Effector memory CD4-positive, alpha-beta T cell (primary cell): ENCODE measurements around the gene ADAMTSL4.
A peak's percentile ranks its signal among the peaks of the same experiment; 100 is the strongest.

Experiments
- DNase-seq, 3 donors: peaks; one replicate each; pipeline ENCODE4 v3.0.0-alpha.2; 2020
- H3K27ac ChIP-seq: 2 replicates; pipeline ENCODE4 v1.7.0; 2013; ENCODE audit warnings: mild to moderate bottlenecking, low read length, moderate library complexity; ENCODE audit not compliant: insufficient read depth, poor library complexity, severe bottlenecking
- H3K27me3 ChIP-seq: replicated peaks from 2 replicates; pipeline ENCODE4 v1.7.0; 2013; ENCODE audit warnings: mild to moderate bottlenecking, low read length; ENCODE audit not compliant: insufficient read depth, control insufficient read depth, poor library complexity, severe bottlenecking
- H3K36me3 ChIP-seq: 2 replicates; pipeline ENCODE4 v1.7.0; 2013; ENCODE audit warnings: mild to moderate bottlenecking, low read length, moderate library complexity; ENCODE audit not compliant: control insufficient read depth, insufficient read depth
- H3K4me1 ChIP-seq: 2 replicates; pipeline ENCODE4 v1.7.0; 2013; ENCODE audit warnings: low read length, mild to moderate bottlenecking; ENCODE audit not compliant: control insufficient read depth, insufficient read depth, poor library complexity, severe bottlenecking
- H3K4me3 ChIP-seq: 2 replicates; pipeline ENCODE4 v1.7.0; 2013; ENCODE audit warnings: low read length, low read depth, mild to moderate bottlenecking; ENCODE audit not compliant: insufficient read depth, poor library complexity, severe bottlenecking
- H3K9me3 ChIP-seq: 2 replicates; pipeline ENCODE4 v1.7.0; 2013; ENCODE audit warnings: mild to moderate bottlenecking, low read length, moderate library complexity; ENCODE audit not compliant: control insufficient read depth
- total RNA-seq, 3 donors: gene quantifications; one replicate each; lab custom pipeline; 2026; lab: John Stamatoyannopoulos, UW

Gene ADAMTSL4
- total RNA-seq = 0 to 0.35 (median 0) reads per million in 3 donors

- Histone ChIP-seq H3K27me3 (peaks cover 10% of the 10 kb centered on the region), H3K9me3 (no peaks in the 10 kb centered on the region), H3K4me3 (peak within 1 kb of the TSS; percentile 51), H3K27ac (no peak within 1 kb of the TSS), H3K4me1 (peaks cover 5% of the 10 kb centered on the region), H3K36me3 (no peaks in the 10 kb centered on the region)
- no peak for DNase-seq
Observed at GRCh38 chr1:150548632-150549495, at the start of gene ADAMTSL4. TSS of gene ADAMTSL4 (plus strand) at chr1:150549408. CDS start at chr1:150552289, 2,881 bp downstream.

- Histone ChIP-seq H3K9me3 (no peaks in the 10 kb centered on the region), H3K36me3 (peaks cover 28% of the 10 kb centered on the region), H3K4me3 (no peak overlapping the region), H3K27ac (no peak overlapping the region), H3K27me3 (no peaks in the 10 kb centered on the region), H3K4me1 (no peaks in the 10 kb centered on the region)
- no peak for DNase-seq
Observed at GRCh38 chr1:150505431-150505830, 43.8 kb upstream of the ADAMTSL4 start.

GRCh38 chr1:150507912-150508864 lies 41.0 kb upstream of the ADAMTSL4 start, which contains the start of gene ECM1:
TSS of gene ECM1 (plus strand) at chr1:150508109. CDS start at chr1:150508210, 101 bp downstream.
- Histone ChIP-seq H3K9me3 (no peaks in the 10 kb centered on the region), H3K36me3 (peaks cover 28% of the 10 kb centered on the region), H3K27me3 (no peaks in the 10 kb centered on the region), H3K4me3 (no peak within 1 kb of the TSS), H3K27ac (no peak within 1 kb of the TSS), H3K4me1 (no peaks in the 10 kb centered on the region)
- DNase-seq = no peak

GRCh38 chr1:150508982-150509381 lies 40.2 kb upstream of the ADAMTSL4 start:
- H3K36me3 ChIP-seq = peaks cover 27% of the 10 kb centered on the region
- H3K9me3 ChIP-seq = no peaks in the 10 kb centered on the region
- H3K4me3 ChIP-seq = no peak overlapping the region
- H3K27me3 ChIP-seq = no peaks in the 10 kb centered on the region
- no peak for DNase-seq
- H3K27ac ChIP-seq = no peak overlapping the region
- no peaks in the 10 kb centered on the region for H3K4me1 ChIP-seq

GRCh38 chr1:150511551-150511950 lies 37.7 kb upstream of the ADAMTSL4 start:
- Histone ChIP-seq H3K4me3 (no peak overlapping the region), H3K9me3 (no peaks in the 10 kb centered on the region), H3K27me3 (no peaks in the 10 kb centered on the region), H3K27ac (no peak overlapping the region), H3K36me3 (peaks cover 10% of the 10 kb centered on the region), H3K4me1 (peaks cover 11% of the 10 kb centered on the region)
- no peak for DNase-seq

- H3K4me3 ChIP-seq = no peak overlapping the region
Observed at GRCh38 chr1:150511985-150512660, 37.1 kb upstream of the ADAMTSL4 start.

GRCh38 chr1:150512846-150513245 lies 36.4 kb upstream of the ADAMTSL4 start:
- Histone ChIP-seq H3K4me1 (peaks cover 11% of the 10 kb centered on the region), H3K27me3 (no peaks in the 10 kb centered on the region), H3K4me3 (no peak overlapping the region), H3K27ac (no peak overlapping the region), H3K36me3 (peaks cover 3% of the 10 kb centered on the region), H3K9me3 (no peaks in the 10 kb centered on the region)
- DNase-seq = no peak

More at GRCh38 chr1:150511985-150512660, 37.1 kb upstream of the ADAMTSL4 start:
- peaks cover 5% of the 10 kb centered on the region for H3K36me3 ChIP-seq
- no peaks in the 10 kb centered on the region for H3K27me3 ChIP-seq
- H3K9me3 ChIP-seq = no peaks in the 10 kb centered on the region
- no peak overlapping the region for H3K27ac ChIP-seq
- H3K4me1 ChIP-seq = peaks cover 11% of the 10 kb centered on the region
- no peak for DNase-seq

- no peak for DNase-seq
- Histone ChIP-seq H3K27ac (no peak overlapping the region), H3K4me3 (no peak overlapping the region), H3K9me3 (no peaks in the 10 kb centered on the region), H3K27me3 (no peaks in the 10 kb centered on the region), H3K4me1 (peaks cover 11% of the 10 kb centered on the region), H3K36me3 (no peaks in the 10 kb centered on the region)
Observed at GRCh38 chr1:150513351-150513791, 35.8 kb upstream of the ADAMTSL4 start.

- Histone ChIP-seq H3K4me3 (no peak overlapping the region), H3K36me3 (no peaks in the 10 kb centered on the region), H3K27ac (no peak overlapping the region), H3K9me3 (no peaks in the 10 kb centered on the region), H3K4me1 (peaks cover 11% of the 10 kb centered on the region), H3K27me3 (no peaks in the 10 kb centered on the region)
- no peak for DNase-seq
Observed at GRCh38 chr1:150514260-150514659, 34.9 kb upstream of the ADAMTSL4 start.
